Stimulated activated CD8-positive, alpha-beta memory T cell treated with anti-CD3 and anti-CD28 coated beads, Interleukin-12 subunit alpha, Interleukin-12 subunit beta, amount 100 ng/mL, for 24 hours (primary cell): Measurements from ENCODE around the gene SLC4A9.

Source experiments
- DNase-seq: peaks from one replicate; pipeline ENCODE4 v3.0.0-alpha.2; 2020; ENCODE audit errors: extremely low read depth

Gene SLC4A9

GRCh38 chr5:140361901-140362300 is 1.9 kb downstream of the SLC4A9 start:
- DNase-seq: no peak

DNA sequence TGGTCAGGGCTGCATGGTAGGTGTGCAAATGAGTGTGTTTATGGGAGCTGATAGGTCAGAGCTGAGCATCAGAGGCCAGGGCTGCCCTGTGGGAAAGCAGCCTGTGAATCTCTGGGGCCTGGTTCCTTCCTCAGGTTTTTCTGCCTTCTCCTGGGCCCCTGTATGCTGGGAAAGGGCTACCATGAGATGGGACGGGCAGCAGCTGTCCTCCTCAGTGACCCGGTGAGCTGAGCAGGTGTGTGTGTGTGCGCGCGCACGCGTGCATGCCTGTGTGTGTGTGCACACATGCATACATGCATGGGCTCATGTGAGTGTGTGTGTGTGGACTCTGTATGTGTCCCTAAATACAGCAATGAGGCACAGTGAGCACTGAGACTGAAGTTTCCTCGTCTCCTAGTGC is 2.3 kb downstream of the SLC4A9 start:
- no peak for DNase-seq

DNA sequence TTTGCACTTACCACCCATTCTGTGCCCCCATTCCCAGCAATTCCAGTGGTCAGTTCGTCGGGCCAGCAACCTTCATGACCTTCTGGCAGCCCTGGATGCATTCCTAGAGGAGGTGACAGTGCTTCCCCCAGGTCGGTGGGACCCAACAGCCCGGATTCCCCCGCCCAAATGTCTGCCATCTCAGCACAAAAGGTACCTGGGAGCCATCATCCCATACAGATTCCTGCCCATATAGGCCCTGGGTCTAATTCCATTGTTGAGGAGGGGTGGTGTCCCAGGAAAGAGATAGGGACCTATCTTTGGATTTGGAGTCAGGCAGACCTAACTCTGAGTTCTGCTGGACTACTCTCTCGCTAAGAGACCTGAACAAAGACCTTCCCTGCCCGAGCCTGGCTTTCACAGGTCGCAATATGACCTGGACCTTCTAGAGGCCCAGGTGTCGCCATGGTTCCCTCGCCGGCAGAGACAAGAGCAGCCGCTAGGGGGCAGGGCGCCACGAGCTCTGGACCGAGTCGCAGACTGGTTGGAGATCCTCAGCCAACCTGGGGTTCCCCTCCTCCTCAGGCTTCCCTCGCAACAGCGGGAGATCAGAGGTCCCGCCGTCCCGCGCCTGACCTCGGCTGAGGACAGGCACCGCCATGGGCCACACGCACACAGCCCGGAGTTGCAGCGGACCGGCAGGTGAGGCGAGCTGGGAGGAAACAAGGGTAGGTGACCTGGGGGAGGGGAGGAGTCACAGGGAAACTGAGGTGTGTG is 3.1 kb downstream of the SLC4A9 start:
- peak; percentile 59 for DNase-seq

GRCh38 chr5:140363631-140364471 is 3.9 kb downstream of the SLC4A9 start:
- no peak for DNase-seq

- no peak for DNase-seq
Observed at GRCh38 chr5:140364472-140364765, 4.4 kb downstream of the SLC4A9 start.

- DNase-seq: no peak
Observed at GRCh38 chr5:140365282-140365681, 5.3 kb downstream of the SLC4A9 start.

GRCh38 chr5:140365941-140366340 is 5.9 kb downstream of the SLC4A9 start:
- no peak for DNase-seq

GRCh38 chr5:140366589-140367255 is 6.7 kb downstream of the SLC4A9 start:
- DNase-seq: no peak

GRCh38 chr5:140367256-140368013 is 7.4 kb downstream of the SLC4A9 start:
- no peak for DNase-seq

DNA sequence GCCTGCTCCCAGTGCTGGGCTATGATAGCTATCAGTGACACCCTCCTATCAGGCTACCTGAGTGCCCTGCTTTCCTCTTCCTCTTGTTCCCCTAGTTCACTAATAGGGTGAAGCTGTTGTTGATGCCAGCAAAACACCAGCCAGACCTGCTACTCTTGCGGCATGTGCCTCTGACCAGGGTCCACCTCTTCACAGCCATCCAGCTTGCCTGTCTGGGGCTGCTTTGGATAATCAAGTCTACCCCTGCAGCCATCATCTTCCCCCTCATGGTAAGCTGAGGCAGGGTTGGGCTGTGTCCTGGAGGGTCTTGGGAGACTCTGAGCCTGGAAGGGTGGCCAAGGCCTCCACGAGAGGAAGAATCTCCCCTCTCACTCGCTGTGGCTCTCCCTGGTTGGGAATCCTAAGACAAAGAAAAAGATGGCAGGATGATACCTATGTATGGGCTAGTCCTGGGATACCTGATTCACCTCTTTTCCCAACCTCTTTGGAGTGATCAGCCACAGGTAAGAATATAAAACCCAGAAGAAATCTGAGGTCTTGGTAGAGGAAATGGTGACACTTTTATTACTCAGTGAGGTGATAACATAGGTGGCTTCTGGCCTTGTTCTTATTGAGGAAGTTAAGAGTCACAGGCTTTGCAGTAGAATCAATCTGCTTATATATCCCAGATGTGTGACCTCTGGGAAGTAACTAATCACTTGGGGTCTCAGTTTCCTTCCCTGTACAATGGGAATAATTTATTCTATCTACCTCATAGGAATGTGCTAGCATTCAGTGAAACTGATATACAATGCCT is 11.6 kb downstream of the SLC4A9 start:
- DNase-seq: no peak

DNA sequence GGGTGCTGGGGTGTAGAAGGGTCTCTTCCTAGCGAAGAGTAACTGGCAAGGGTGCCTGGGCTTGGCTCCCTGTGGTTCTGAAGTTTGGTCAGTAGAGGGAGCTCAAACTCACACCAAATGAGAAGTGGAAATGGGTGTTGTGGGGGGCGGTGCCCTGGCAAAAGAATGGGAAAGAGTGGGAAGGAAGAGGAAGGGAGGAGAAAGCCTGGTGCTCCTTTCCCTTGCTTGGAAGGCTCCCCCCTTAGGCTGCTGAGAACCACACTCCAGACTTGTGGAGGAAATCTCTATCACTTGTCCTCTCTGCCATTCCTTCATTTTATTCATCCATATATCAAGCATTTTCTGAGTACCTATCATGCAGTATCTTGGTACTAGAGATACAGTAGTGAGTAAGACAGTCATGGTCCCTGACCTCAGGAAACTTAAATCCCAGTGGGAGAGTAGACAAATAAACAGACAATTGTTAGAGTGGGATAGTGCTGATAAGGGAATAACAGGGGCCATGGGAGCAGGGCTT is 13.0 kb downstream of the SLC4A9 start:
- DNase-seq: no peak

- no peak for DNase-seq
Observed at GRCh38 chr5:140381351-140381750, 21.4 kb downstream of the SLC4A9 start.

GRCh38 chr5:140381972-140382371 is 22.0 kb downstream of the SLC4A9 start:
- no peak for DNase-seq

GRCh38 chr5:140382866-140383265 is 22.9 kb downstream of the SLC4A9 start:
- no peak for DNase-seq

- no peak for DNase-seq
Observed at GRCh38 chr5:140383300-140383699, 23.3 kb downstream of the SLC4A9 start.

- no peak for DNase-seq
Observed at GRCh38 chr5:140388052-140388451, 28.1 kb downstream of the SLC4A9 start.

- no peak for DNase-seq
Observed at GRCh38 chr5:140391312-140391711, 31.3 kb downstream of the SLC4A9 start.

DNA sequence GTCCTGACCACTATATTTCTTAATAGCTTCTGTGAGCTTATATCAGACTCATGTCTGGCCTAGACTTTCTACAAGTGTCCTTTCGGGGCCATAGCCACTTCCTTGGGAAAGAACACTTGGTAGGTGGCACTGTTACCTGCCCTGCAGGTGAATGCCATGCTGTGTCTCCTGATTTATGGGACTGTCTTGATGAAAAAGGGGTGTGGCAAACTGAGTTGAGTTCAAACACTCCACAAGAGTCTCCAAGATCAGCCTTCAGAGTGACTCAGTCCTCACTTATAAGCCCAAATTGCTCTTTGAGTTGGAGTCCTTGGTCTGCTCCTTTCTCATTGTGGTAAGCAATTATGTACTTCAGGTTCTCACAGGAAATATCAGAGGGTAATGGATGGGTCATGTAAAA is 31.7 kb downstream of the SLC4A9 start:
- DNase-seq: no peak

DNA sequence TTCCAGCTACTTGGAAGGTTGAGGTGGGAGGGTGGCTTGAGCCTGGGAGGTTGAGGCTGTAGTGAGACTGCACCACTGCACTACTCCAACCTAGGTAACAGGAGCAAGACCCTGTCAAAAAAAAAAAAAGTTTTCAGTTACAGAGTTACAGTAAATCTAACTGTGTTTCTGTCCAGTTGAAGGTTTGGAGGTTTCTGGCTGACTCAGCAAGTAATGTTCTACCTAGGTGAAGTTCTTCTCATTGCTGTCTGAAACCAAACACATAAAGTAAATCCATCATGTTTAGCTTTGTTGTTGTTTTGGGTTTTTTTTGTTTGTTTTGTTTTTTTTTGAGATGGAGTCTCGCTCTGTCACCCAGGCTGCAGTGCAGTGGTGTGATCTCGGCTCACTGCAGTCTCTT is 33.7 kb downstream of the SLC4A9 start:
- DNase-seq: no peak

DNA sequence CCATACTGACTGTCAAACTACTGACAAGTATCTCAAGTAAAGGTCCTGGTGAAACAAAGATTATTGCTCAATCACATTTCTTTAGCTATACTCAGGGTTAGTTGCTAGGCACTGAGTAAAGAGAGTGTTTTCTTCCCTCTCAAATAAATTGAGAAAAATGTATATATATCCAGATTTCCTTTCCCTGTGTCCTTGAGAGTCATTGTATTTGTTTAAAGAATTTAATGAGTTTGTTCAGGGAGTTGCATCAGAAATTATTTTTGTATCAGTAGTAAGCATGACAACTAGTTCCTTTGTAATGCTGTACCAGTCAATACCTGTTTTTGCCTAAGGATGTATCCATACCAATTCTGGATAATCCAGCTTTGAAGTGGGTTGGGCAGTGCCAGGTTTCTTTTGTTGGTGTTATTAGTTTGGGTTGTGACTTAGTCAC is 38.4 kb downstream of the SLC4A9 start:
- DNase-seq: no peak
